Uterus (tissue), 4 donors: ENCODE data around the gene BRINP2. TPM values are rescaled to one million over a fixed set of nuclear protein-coding genes. Genes with fewer than 3 reads are reported as not detected.
A peak's percentile ranks its signal among the peaks of the same experiment; 100 is the strongest.

ENCODE experiments used
- DNase-seq, 2 donors: peaks; one replicate each; pipeline ENCODE4 v3.0.0-alpha.2; 2019 to 2020
- H3K27ac ChIP-seq, 2 donors: fragments of 200-600 bp; sonication (generic); 1 replicate in 1 of 2; 2 replicates in 1 of 2; pipeline ENCODE4 v1.5.1; 2016 to 2018
- H3K27me3 ChIP-seq, 2 donors: fragments of 200-600 bp; sonication (generic); one replicate each; pipeline ENCODE4 v1.5.1; 2018 to 2019; ENCODE audit warnings: control low read depth in 1 of 2
- H3K36me3 ChIP-seq, 2 donors: fragments of 200-600 bp; sonication (generic); one replicate each; pipeline ENCODE4 v1.5.1; 2019; ENCODE audit warnings: control low read depth in 1 of 2
- H3K4me1 ChIP-seq, 2 donors: fragments of 200-600 bp; sonication (generic); one replicate each; pipeline ENCODE4 v1.5.1; 2018 to 2019; ENCODE audit warnings: control low read depth in 1 of 2
- H3K4me3 ChIP-seq, 2 donors: fragments of 200-600 bp; sonication (generic); 1 replicate in 1 of 2; 2 replicates in 1 of 2; pipeline ENCODE4 v1.5.1; 2018 to 2019; ENCODE audit warnings: mild to moderate bottlenecking in 1 of 2
- H3K9me3 ChIP-seq, 2 donors: fragments of 200-600 bp; sonication (generic); one replicate each; pipeline ENCODE4 v1.5.1; 2019; ENCODE audit warnings: control low read depth in 1 of 2
- CTCF ChIP-seq, 4 experiments: fragments of 200-600 bp in 2 of 4; fragments of 450-650 bp in 2 of 4; sonication (generic) in 2 of 4; IDR thresholded peaks; one replicate each; pipeline ENCODE4 v1.5.1; 2016 to 2019; ENCODE audit warnings: antibody characterized with exemption in 4 of 4, mild to moderate bottlenecking in 2 of 4, moderate library complexity in 1 of 4
- POLR2A ChIP-seq, 2 donors: fragments of 450-650 bp; IDR thresholded peaks; one replicate each; pipeline ENCODE4 v1.6.1; 2016; ENCODE audit warnings: antibody characterized with exemption in 2 of 2, mild to moderate bottlenecking in 1 of 2, moderate library complexity in 1 of 2
- intact Hi-C: fragments of 100-400 bp; cut with DNase I; formaldehyde crosslinking; loops from one replicate; pipeline ENCODE4 v1.15.1; 2023; ENCODE audit warnings: low total_unique reads
- total RNA-seq, 4 donors: library from RNA; depleted of rRNA in 3 of 4; stranded (reverse); fragments of >200 nt in 3 of 4; gene quantifications; one replicate each; pipeline versions ENCODE4 v1.1.0 to v1.2.4, GENCODE V29; 2014 to 2023
- donor health status: DM: yes; HTN: yes; CAD: no.

The BRINP2 gene
- total RNA-seq, 4 donors from 2014 or later: 0.18 to 5.7 TPM; not detected in 2

GRCh38 chr1:177200290-177200689 is 29.5 kb downstream of the BRINP2 start:
- Histone ChIP-seq H3K4me3 (no peak overlapping the region), H3K4me1 (no peaks in the 10 kb centered on the region), H3K27me3 (no peaks in the 10 kb centered on the region), H3K27ac (no peak overlapping the region), H3K9me3 (no peaks in the 10 kb centered on the region), H3K36me3 (no peaks in the 10 kb centered on the region)
- DNase-seq: no peak
- intact Hi-C loops: no loop called here
- TF ChIP-seq POLR2A (IDR thresholded peaks at IDR 0.05): no peak

GRCh38 chr1:177206831-177207355 is 36.1 kb downstream of the BRINP2 start:
- Histone ChIP-seq H3K27ac (no peak overlapping the region), H3K4me1 (no peaks in the 10 kb centered on the region), H3K27me3 (no peaks in the 10 kb centered on the region), H3K9me3 (no peaks in the 10 kb centered on the region), H3K4me3 (no peak overlapping the region), H3K36me3 (no peaks in the 10 kb centered on the region)
- intact Hi-C loops: no loop called here
- TF ChIP-seq CTCF (IDR thresholded peaks at IDR 0.05): no peak
- no peak for TF ChIP-seq POLR2A (IDR thresholded peaks at IDR 0.05)
- DNase-seq: no peak

GRCh38 chr1:177208920-177209319 is 38.2 kb downstream of the BRINP2 start:
- intact Hi-C loops: no loop called here
- H3K9me3 ChIP-seq: no peaks in the 10 kb centered on the region
- no peak overlapping the region for H3K27ac ChIP-seq
- no peaks in the 10 kb centered on the region for H3K4me1 ChIP-seq
- TF ChIP-seq CTCF (IDR thresholded peaks at IDR 0.05): no peak
- no peaks in the 10 kb centered on the region for H3K36me3 ChIP-seq
- DNase-seq: no peak
- no peaks in the 10 kb centered on the region for H3K27me3 ChIP-seq
- no peak overlapping the region for H3K4me3 ChIP-seq

GRCh38 chr1:177209357-177209756 is 38.6 kb downstream of the BRINP2 start:
- intact Hi-C loops: no loop called here
- Histone ChIP-seq H3K27ac (no peak overlapping the region), H3K4me3 (no peak overlapping the region), H3K4me1 (no peaks in the 10 kb centered on the region), H3K27me3 (no peaks in the 10 kb centered on the region), H3K9me3 (no peaks in the 10 kb centered on the region), H3K36me3 (no peaks in the 10 kb centered on the region)
- peak; percentile 30 to 36 for DNase-seq
- no peak for TF ChIP-seq POLR2A (IDR thresholded peaks at IDR 0.05)
- no peak for TF ChIP-seq CTCF (IDR thresholded peaks at IDR 0.05)

- H3K27me3 ChIP-seq: no peaks in the 10 kb centered on the region
- intact Hi-C loops: no loop called here
- H3K9me3 ChIP-seq: no peaks in the 10 kb centered on the region
- no peaks in the 10 kb centered on the region for H3K36me3 ChIP-seq
- H3K4me1 ChIP-seq: no peaks in the 10 kb centered on the region
- TF ChIP-seq CTCF (IDR thresholded peaks at IDR 0.05) (no peak), POLR2A (IDR thresholded peaks at IDR 0.05) (no peak)
- DNase-seq: no peak
- no peak overlapping the region for H3K4me3 ChIP-seq
- no peak overlapping the region for H3K27ac ChIP-seq
Observed at GRCh38 chr1:177210071-177210470, 39.3 kb downstream of the BRINP2 start.

GRCh38 chr1:177211231-177211630 is 40.5 kb downstream of the BRINP2 start:
- H3K9me3 ChIP-seq: no peaks in the 10 kb centered on the region
- H3K36me3 ChIP-seq: no peaks in the 10 kb centered on the region
- no peak overlapping the region for H3K4me3 ChIP-seq
- DNase-seq: no peak
- H3K4me1 ChIP-seq: no peaks in the 10 kb centered on the region
- intact Hi-C loops: no loop called here
- no peak for TF ChIP-seq CTCF (IDR thresholded peaks at IDR 0.05)
- no peak for TF ChIP-seq POLR2A (IDR thresholded peaks at IDR 0.05)
- no peak overlapping the region for H3K27ac ChIP-seq
- no peaks in the 10 kb centered on the region for H3K27me3 ChIP-seq
